Measurements from ENCODE around the gene ATP8A2.

DNA sequence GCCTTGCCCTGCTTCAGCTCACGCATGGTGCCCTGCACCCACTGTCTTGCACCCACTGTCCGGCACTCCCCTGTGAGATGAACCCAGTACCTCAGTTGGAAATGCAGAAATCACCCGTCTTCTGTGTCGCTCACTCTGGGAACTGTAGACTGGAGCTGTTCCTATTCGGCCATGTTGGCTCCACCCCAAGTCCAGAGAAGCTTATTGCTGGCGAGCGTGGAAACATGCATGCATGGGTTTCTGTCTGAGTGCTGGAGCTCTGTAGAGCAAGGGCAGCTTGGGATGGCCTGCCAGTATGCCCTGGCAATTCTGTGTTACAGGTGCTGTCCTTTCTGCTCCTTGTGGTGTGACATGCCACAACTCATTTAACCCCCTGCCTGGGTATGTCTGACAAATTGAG is 527.2 kb downstream of the ATP8A2 start:
- TF ChIP-seq, protein P1, sequence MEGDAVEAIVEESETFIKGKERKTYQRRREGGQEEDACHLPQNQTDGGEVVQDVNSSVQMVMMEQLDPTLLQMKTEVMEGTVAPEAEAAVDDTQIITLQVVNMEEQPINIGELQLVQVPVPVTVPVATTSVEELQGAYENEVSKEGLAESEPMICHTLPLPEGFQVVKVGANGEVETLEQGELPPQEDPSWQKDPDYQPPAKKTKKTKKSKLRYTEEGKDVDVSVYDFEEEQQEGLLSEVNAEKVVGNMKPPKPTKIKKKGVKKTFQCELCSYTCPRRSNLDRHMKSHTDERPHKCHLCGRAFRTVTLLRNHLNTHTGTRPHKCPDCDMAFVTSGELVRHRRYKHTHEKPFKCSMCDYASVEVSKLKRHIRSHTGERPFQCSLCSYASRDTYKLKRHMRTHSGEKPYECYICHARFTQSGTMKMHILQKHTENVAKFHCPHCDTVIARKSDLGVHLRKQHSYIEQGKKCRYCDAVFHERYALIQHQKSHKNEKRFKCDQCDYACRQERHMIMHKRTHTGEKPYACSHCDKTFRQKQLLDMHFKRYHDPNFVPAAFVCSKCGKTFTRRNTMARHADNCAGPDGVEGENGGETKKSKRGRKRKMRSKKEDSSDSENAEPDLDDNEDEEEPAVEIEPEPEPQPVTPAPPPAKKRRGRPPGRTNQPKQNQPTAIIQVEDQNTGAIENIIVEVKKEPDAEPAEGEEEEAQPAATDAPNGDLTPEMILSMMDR (conservative IDR thresholded peaks at IDR 0.05; ENCODE audit: low read depth, low read length) = no peak
- TF ChIP-seq POLR2A (IDR thresholded peaks at IDR 0.05; ENCODE audit: low read depth, low read length) = no peak
- TF ChIP-seq NFE2L2 (IDR thresholded peaks at IDR 0.05; ENCODE audit: low read depth, low read length) = no peak
- TF ChIP-seq MXI1 (IDR thresholded peaks at IDR 0.05; ENCODE audit: borderline replicate concordance, low read depth, low read length) = no peak
- TF ChIP-seq, protein P2, sequence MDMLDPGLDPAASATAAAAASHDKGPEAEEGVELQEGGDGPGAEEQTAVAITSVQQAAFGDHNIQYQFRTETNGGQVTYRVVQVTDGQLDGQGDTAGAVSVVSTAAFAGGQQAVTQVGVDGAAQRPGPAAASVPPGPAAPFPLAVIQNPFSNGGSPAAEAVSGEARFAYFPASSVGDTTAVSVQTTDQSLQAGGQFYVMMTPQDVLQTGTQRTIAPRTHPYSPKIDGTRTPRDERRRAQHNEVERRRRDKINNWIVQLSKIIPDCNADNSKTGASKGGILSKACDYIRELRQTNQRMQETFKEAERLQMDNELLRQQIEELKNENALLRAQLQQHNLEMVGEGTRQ (IDR thresholded peaks at IDR 0.05; ENCODE audit: low read depth, low read length) = no peak
- no peak for TF ChIP-seq RFX5 (IDR thresholded peaks at IDR 0.05; ENCODE audit: low read depth, low read length)
- TF ChIP-seq RAD21 (IDR thresholded peaks at IDR 0.05; ENCODE audit: low read length) = no peak
